ENCODE results near the gene NXN.
"Not testable (repeated sequence)": the region's sequence is repeated elsewhere in the genome, so short reads cannot be mapped to it uniquely, and the experiment has no call there.

NXN gene

GRCh38 chr17:965311-965989 lies 14.1 kb downstream of the NXN start:
- DNase-seq, result no peak
- intact Hi-C loops (cut with DNase I), result no loop called here

GRCh38 chr17:964876-965275 lies 14.7 kb downstream of the NXN start:
- intact Hi-C loops (cut with DNase I), result no loop called here
- DNase-seq, result no peak

- intact Hi-C loops (cut with DNase I), result no loop called here
- no peak for DNase-seq
These were observed 16.9 kb downstream of the NXN start for GRCh38 chr17:962670-963069.

GRCh38 chr17:962166-962565 lies 17.4 kb downstream of the NXN start:
- no peak for DNase-seq

GRCh38 chr17:958712-959451 lies 20.7 kb downstream of the NXN start:
- intact Hi-C loops (cut with DNase I), result no loop called here
- DNase-seq, result no peak

More at GRCh38 chr17:962166-962565, 17.4 kb downstream of the NXN start:
- intact Hi-C loops (cut with DNase I), result no loop called here

- no peak for DNase-seq
- intact Hi-C loops (cut with DNase I), result no loop called here
These were observed 21.6 kb downstream of the NXN start for GRCh38 chr17:957856-958421.

GRCh38 chr17:956905-957304 lies 22.7 kb downstream of the NXN start:
- no peak for DNase-seq

GRCh38 chr17:954431-955164 lies 25.0 kb downstream of the NXN start:
- intact Hi-C loops (cut with DNase I), result no loop called here
- DNase-seq, result no peak

More at GRCh38 chr17:956905-957304, 22.7 kb downstream of the NXN start:
- intact Hi-C loops (cut with DNase I), result no loop called here

GRCh38 chr17:953767-954166 lies 25.8 kb downstream of the NXN start:
- intact Hi-C loops (cut with DNase I), result no loop called here
- DNase-seq, result no peak

GRCh38 chr17:952592-952991 lies 27.0 kb downstream of the NXN start:
- intact Hi-C loops (cut with DNase I); DNase-seq: not testable (repeated sequence)

- no peak for DNase-seq
- intact Hi-C loops (cut with DNase I), result no loop called here
These were observed 28.0 kb downstream of the NXN start for GRCh38 chr17:951325-952132.

GRCh38 chr17:949623-950303 lies 29.8 kb downstream of the NXN start:
- intact Hi-C loops (cut with DNase I), result no loop called here
- no peak for DNase-seq

- no peak for DNase-seq
- intact Hi-C loops (cut with DNase I), result no loop called here
These were observed 31.2 kb downstream of the NXN start for GRCh38 chr17:948284-948852.

- no peak for DNase-seq
- intact Hi-C loops (cut with DNase I), result no loop called here
These were observed 32.9 kb downstream of the NXN start for GRCh38 chr17:946510-947236.

- intact Hi-C loops (cut with DNase I), result no loop called here
- DNase-seq, result no peak
These were observed 33.9 kb downstream of the NXN start for GRCh38 chr17:945672-946071.

GRCh38 chr17:944266-944826 lies 35.2 kb downstream of the NXN start:
- no peak for DNase-seq
- intact Hi-C loops (cut with DNase I), result no loop called here

- DNase-seq, result peak in 2 of 42 donors; percentile 13 to 19
- intact Hi-C loops (cut with DNase I), result no loop called here
These were observed 44.1 kb downstream of the NXN start for GRCh38 chr17:935485-935884.
